HCT116 (cell line): ENCODE measurements around the gene GPC5. TPM values are rescaled to one million over a fixed set of nuclear protein-coding genes. Genes with fewer than 3 reads are reported as not detected.

Experiments used
- ATAC-seq: fragments of 200-7000 bp; cut with Tn5 transposase; 2 replicates; pipeline ENCODE4 v1.9.1; 2020; ENCODE audit warnings: mild to moderate bottlenecking, moderate library complexity
- BruUV-seq: library from RNA; stranded (reverse); fragments of 400-500 nt; replicated peaks from 2 replicates; lab custom pipeline; 2021; lab: Mats Ljungman, UMichigan
- CTCF ChIA-PET: fragments of 300-600 bp; sonication (Branson Sonifier 250); formaldehyde crosslinking; loops from one replicate; lab custom pipeline; 2021; ENCODE audit warnings: antibody characterized with exemption; lab: Charles Lee
- POLR2A ChIA-PET: fragments of 300-600, 350-600 bp; sonication (Branson Sonifier 250); formaldehyde crosslinking; loops from one replicate; lab custom pipeline; 2021; ENCODE audit warnings: antibody characterized with exemption; lab: Charles Lee
- RAD21 ChIA-PET, 2 experiments: fragments of 300-600 bp; sonication (Branson Sonifier 250); formaldehyde crosslinking; loops; one replicate each; lab custom pipeline; 2023; ENCODE audit warnings: low total read pairs in 2 of 2; ENCODE audit not compliant: uncharacterized antibody in 2 of 2, unreplicated experiment in 2 of 2, low non-redundant PET in 1 of 2; lab: Charles Lee
- DNase-seq: peaks from one replicate; pipeline ENCODE4 v3.0.0-alpha.2; 2010; ENCODE audit warnings: low read depth, low spot score
- H2AFZ ChIP-seq: fragments of 200-600 bp; shearing (Covaris generic), sonication (generic); 2 replicates; pipeline ENCODE4 v1.6.1; 2017; ENCODE audit warnings: low read depth, mixed run types, mixed read lengths, antibody characterized with exemption, low read length; ENCODE audit not compliant: poor library complexity, severe bottlenecking
- H3K27ac ChIP-seq: 2 replicates; pipeline ENCODE4 v1.5.1; 2012; ENCODE audit warnings: low read depth, low read length
- H3K27me3 ChIP-seq: fragments of 200-600 bp; sonication (generic); 2 replicates; pipeline ENCODE4 v1.6.1; 2016; ENCODE audit warnings: mixed run types, low read length, mixed read lengths; ENCODE audit not compliant: insufficient read depth
- H3K36me3 ChIP-seq, 2 experiments: fragments of 200-500 bp in 1 of 2; fragments of 200-600 bp in 1 of 2; sonication (Bioruptor generic) in 1 of 2; sonication (generic) in 1 of 2; 2 replicates each; pipeline versions ENCODE4 v1.5.1 to v1.6.1; 2014 to 2016; ENCODE audit warnings: low read length in 2 of 2, inconsistent platforms in 1 of 2, mixed read lengths in 1 of 2, mixed run types in 1 of 2; ENCODE audit not compliant: insufficient read depth in 2 of 2, control insufficient read depth in 1 of 2
- H3K4me1 ChIP-seq, 2 experiments: fragments of 200-600 bp in 1 of 2; sonication (generic) in 1 of 2; 2 replicates each; pipeline versions ENCODE4 v1.5.1 to v1.6.1; 2012 to 2017; ENCODE audit warnings: low read length in 2 of 2, inconsistent platforms in 1 of 2, mild to moderate bottlenecking in 1 of 2, mixed read lengths in 1 of 2, mixed run types in 1 of 2, moderate library complexity in 1 of 2; ENCODE audit not compliant: insufficient read depth in 2 of 2, control insufficient read depth in 1 of 2
- H3K4me2 ChIP-seq: fragments of 200-600 bp; sonication (generic); 2 replicates; pipeline ENCODE4 v1.6.1; 2017; ENCODE audit warnings: mixed run types, low read length, mixed read lengths
- H3K4me3 ChIP-seq, 2 experiments: fragments of 200-600 bp in 1 of 2; sonication (generic) in 1 of 2; replicated peaks in 1 of 2; 2 replicates each; pipeline ENCODE4 v1.5.1; 2011 to 2016; ENCODE audit warnings: low read length in 2 of 2, control low read depth in 1 of 2, low read depth in 1 of 2, mild to moderate bottlenecking in 1 of 2, mixed read lengths in 1 of 2, mixed run types in 1 of 2
- H3K79me2 ChIP-seq: fragments of 200-600 bp; sonication (generic); 2 replicates; pipeline ENCODE4 v1.6.1; 2017; ENCODE audit warnings: mild to moderate bottlenecking, mixed run types, low read length, moderate library complexity, mixed read lengths; ENCODE audit not compliant: insufficient read depth
- H3K9ac ChIP-seq: fragments of 200-600 bp; sonication (generic); 2 replicates; pipeline ENCODE4 v1.6.1; 2016; ENCODE audit warnings: low read length, mixed read lengths
- H3K9me2 ChIP-seq: fragments of 200-600 bp; sonication (generic), shearing (Covaris generic); 2 replicates; pipeline ENCODE4 v1.6.1; 2017; ENCODE audit warnings: mixed run types, mild to moderate bottlenecking, moderate library complexity; ENCODE audit not compliant: insufficient read depth
- H3K9me3 ChIP-seq, 2 experiments: fragments of 200-500 bp in 1 of 2; fragments of 200-600 bp in 1 of 2; sonication (Bioruptor generic) in 1 of 2; sonication (generic) in 1 of 2; 2 replicates each; pipeline ENCODE4 v1.6.1; 2014 to 2017; ENCODE audit warnings: low read length in 2 of 2, mixed read lengths in 2 of 2, inconsistent platforms in 1 of 2, low read depth in 1 of 2, mild to moderate bottlenecking in 1 of 2, mixed run types in 1 of 2, moderate library complexity in 1 of 2; ENCODE audit not compliant: control insufficient read depth in 1 of 2, insufficient read depth in 1 of 2
- H4K20me1 ChIP-seq: fragments of 200-600 bp; sonication (generic), shearing (Covaris generic); 2 replicates; pipeline ENCODE4 v1.6.1; 2017; ENCODE audit warnings: mixed run types, mild to moderate bottlenecking, moderate library complexity; ENCODE audit not compliant: insufficient read depth
- ATF3 ChIP-seq: IDR thresholded peaks from 2 replicates; pipeline ENCODE4 v1.6.1; 2012
- CEBPB ChIP-seq: IDR thresholded peaks from 2 replicates; pipeline ENCODE4 v1.6.1; 2012; ENCODE audit warnings: low read depth
- ELF1 ChIP-seq: IDR thresholded peaks from 2 replicates; pipeline ENCODE4 v1.6.1; 2012; ENCODE audit warnings: low read depth, borderline replicate concordance
- EZH2 ChIP-seq: fragments of 200-600 bp; sonication (generic); IDR thresholded peaks from 2 replicates; pipeline ENCODE4 v1.6.1; 2017; ENCODE audit warnings: antibody characterized with exemption, mixed run types
- EZH2phosphoT487 ChIP-seq: fragments of 200-600 bp; IDR thresholded peaks from 2 replicates; pipeline ENCODE4 v1.6.1; 2018; ENCODE audit warnings: antibody characterized with exemption, borderline replicate concordance
- JUND ChIP-seq: IDR thresholded peaks from 2 replicates; pipeline ENCODE4 v1.6.1; 2012
- RAD21 ChIP-seq: IDR thresholded peaks from 2 replicates; pipeline ENCODE4 v1.6.1; 2012; ENCODE audit warnings: low read depth, mild to moderate bottlenecking
- REST ChIP-seq: IDR thresholded peaks from 2 replicates; pipeline ENCODE4 v1.6.1; 2012; ENCODE audit warnings: low read depth
- SIN3A ChIP-seq: IDR thresholded peaks from 2 replicates; pipeline ENCODE4 v1.6.1; 2012; ENCODE audit warnings: low read depth
- SP1 ChIP-seq: IDR thresholded peaks from 2 replicates; pipeline ENCODE4 v1.6.1; 2012; ENCODE audit warnings: low read depth
- SRF ChIP-seq: IDR thresholded peaks from 2 replicates; pipeline ENCODE4 v1.6.1; 2012; ENCODE audit warnings: low read depth
- TCF7L2 ChIP-seq: IDR thresholded peaks from 2 replicates; pipeline ENCODE4 v1.7.0; 2011; ENCODE audit warnings: borderline replicate concordance, inconsistent platforms; ENCODE audit not compliant: insufficient read depth, insufficient read length; ENCODE audit errors: extremely low read depth
- YY1 ChIP-seq: IDR thresholded peaks from 2 replicates; pipeline ENCODE4 v1.6.1; 2011; ENCODE audit warnings: low read length, low read depth, moderate library complexity, mild to moderate bottlenecking; ENCODE audit not compliant: insufficient replicate concordance; ENCODE audit errors: extremely low read depth
- ZBTB33 ChIP-seq: IDR thresholded peaks from 2 replicates; pipeline ENCODE4 v1.6.1; 2011; ENCODE audit warnings: mild to moderate bottlenecking, low read length, moderate library complexity; ENCODE audit not compliant: insufficient replicate concordance; ENCODE audit errors: extremely low read depth
- ZFX ChIP-seq: fragments of 450-650 bp; IDR thresholded peaks from 2 replicates; pipeline ENCODE4 v1.6.1; 2017
- ZNF274 ChIP-seq: fragments of 200-500 bp; sonication (Bioruptor generic); IDR thresholded peaks from 2 replicates; pipeline ENCODE4 v1.6.1; 2014; ENCODE audit warnings: mild to moderate bottlenecking, low read depth, low read length, inconsistent platforms
- intact Hi-C: fragments of 100-400 bp; cut with micrococcal nuclease; formaldehyde crosslinking; loops from 2 replicates; pipeline ENCODE4 v1.10.0; 2022
- total RNA-seq: library from RNA; stranded (reverse); gene quantifications from one replicate; pipeline ENCODE4 v1.2.1, GENCODE V29; 2021; ENCODE audit not compliant: unreplicated experiment

GPC5 gene
- total RNA-seq, 1 experiment from 2014 or later, result not detected

DNA sequence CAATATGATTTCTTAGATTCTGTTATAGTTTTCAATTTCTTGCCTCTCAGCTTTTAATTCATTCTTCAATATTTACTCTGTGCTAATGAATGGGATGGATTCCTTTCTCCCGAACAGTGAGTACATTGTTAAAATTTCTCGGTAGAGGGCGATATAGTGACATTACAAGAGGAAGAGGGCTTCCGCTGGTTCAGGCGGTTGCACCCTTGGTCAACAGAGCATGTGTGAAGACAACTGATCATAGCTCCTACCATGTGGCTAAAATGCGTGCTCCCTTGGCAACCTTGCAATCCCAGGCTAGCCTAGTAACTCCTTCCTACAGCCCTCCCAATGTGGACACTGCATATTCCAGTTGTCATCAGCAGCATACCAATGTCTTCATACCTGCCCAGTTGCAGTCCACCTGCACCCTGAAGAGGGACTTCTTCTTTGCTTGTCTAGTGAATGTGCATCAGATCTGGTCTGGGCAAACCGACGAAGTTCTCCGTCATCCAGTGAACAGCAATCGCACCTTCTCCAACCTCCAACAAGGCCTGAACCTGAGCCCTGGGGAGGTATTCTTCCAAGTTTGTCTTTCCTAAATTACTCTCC is 1175.1 kb downstream of the GPC5 start:
- Histone ChIP-seq H3K27ac (no peak overlapping the region), H3K79me2 (no peaks in the 10 kb centered on the region), H3K9ac (no peak overlapping the region), H3K4me3 (no peak overlapping the region), H2AFZ (no peak overlapping the region), H3K4me1 (no peaks in the 10 kb centered on the region), H3K36me3 (no peaks in the 10 kb centered on the region), H4K20me1 (no peaks in the 10 kb centered on the region), H3K4me2 (no peak overlapping the region), H3K9me3 (peaks cover 7 to 16% of the 10 kb centered on the region in 2 experiments; a peak in 2 of 4 replicates), H3K9me2 (no peaks in the 10 kb centered on the region), H3K27me3 (no peaks in the 10 kb centered on the region)
- BruUV-seq, result no TSS peak
- ChIA-PET CTCF (no interaction called here), RAD21 (no interaction called here), POLR2A (no interaction called here)
- TF ChIP-seq EZH2phosphoT487 (no peak), ZNF274 (no peak), YY1 (no peak), ZFX (no peak), EZH2 (no peak), TCF7L2 (no peak), SRF (no peak), ELF1 (no peak), ZBTB33 (no peak), CEBPB (no peak), JUND (no peak), RAD21 (no peak), SP1 (no peak), ATF3 (no peak), REST (no peak), SIN3A (no peak)
- no peak for DNase-seq
- no peak for ATAC-seq
- intact Hi-C loops, result no loop called here
